Measurements from ENCODE around the gene WDR82. TPM values are rescaled to one million over a fixed set of nuclear protein-coding genes. Genes with fewer than 3 reads are reported as not detected.

The WDR82 gene
- total and polyA plus RNA-seq, 2 experiments from 2014 or later, result 25.2 to 71.8 TPM

- no peak overlapping the region for H3K4me2 ChIP-seq
- H3K4me1 ChIP-seq (ENCODE audit: insufficient read depth), result peaks cover 5% of the 10 kb centered on the region; the same call in 1 of the 2 replicates
- Mint-ChIP-seq H3K27ac (no peak overlapping the region), H3K9me3 (no peaks in the 10 kb centered on the region), H3K4me3 (no peak overlapping the region), H3K27me3 (ENCODE audit: insufficient read depth, low read depth, poor library complexity) (peaks cover 11% of the 10 kb centered on the region), H3K4me1 (peaks cover 14% of the 10 kb centered on the region), H3K36me3 (ENCODE audit: low read depth) (no peaks in the 10 kb centered on the region)
- DNase-seq (ENCODE audit: low spot score), result no peak
- TF ChIP-seq, protein P1, sequence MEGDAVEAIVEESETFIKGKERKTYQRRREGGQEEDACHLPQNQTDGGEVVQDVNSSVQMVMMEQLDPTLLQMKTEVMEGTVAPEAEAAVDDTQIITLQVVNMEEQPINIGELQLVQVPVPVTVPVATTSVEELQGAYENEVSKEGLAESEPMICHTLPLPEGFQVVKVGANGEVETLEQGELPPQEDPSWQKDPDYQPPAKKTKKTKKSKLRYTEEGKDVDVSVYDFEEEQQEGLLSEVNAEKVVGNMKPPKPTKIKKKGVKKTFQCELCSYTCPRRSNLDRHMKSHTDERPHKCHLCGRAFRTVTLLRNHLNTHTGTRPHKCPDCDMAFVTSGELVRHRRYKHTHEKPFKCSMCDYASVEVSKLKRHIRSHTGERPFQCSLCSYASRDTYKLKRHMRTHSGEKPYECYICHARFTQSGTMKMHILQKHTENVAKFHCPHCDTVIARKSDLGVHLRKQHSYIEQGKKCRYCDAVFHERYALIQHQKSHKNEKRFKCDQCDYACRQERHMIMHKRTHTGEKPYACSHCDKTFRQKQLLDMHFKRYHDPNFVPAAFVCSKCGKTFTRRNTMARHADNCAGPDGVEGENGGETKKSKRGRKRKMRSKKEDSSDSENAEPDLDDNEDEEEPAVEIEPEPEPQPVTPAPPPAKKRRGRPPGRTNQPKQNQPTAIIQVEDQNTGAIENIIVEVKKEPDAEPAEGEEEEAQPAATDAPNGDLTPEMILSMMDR (conservative IDR thresholded peaks at IDR 0.05; ENCODE audit: low read depth in 2 of 2), result no peak
- TF ChIP-seq ZNF331 (CRISPR knock-in tag; IDR thresholded peaks at IDR 0.05; ENCODE audit: low read depth) (no peak), NANOG (IDR thresholded peaks at IDR 0.05; ENCODE audit: borderline replicate concordance) (no peak), EZH2phosphoT487 (IDR thresholded peaks at IDR 0.05; ENCODE audit: unreplicated experiment) (no peak), CREB1 (CRISPR knock-in tag; IDR thresholded peaks at IDR 0.05; ENCODE audit: low read depth) (no peak), POLR2AphosphoS5 (IDR thresholded peaks at IDR 0.05; ENCODE audit: low read depth) (no peak)
- 0 out of 2 replicates have a peak, but pooled peaks cover 4% of the 10 kb centered on the region for H3F3A ChIP-seq (replicated peaks; ENCODE audit: low read depth)
- no peaks in the 10 kb centered on the region for H4K20me1 ChIP-seq (replicated peaks; ENCODE audit: insufficient read depth)
- no peak overlapping the region for H3K27ac ChIP-seq (ENCODE audit: low read depth)
- H2AFZ ChIP-seq, result no peak overlapping the region
- no peak for ATAC-seq
- H3K27me3 ChIP-seq (ENCODE audit: insufficient read depth), result peaks cover 7% of the 10 kb centered on the region; the same call in 1 of the 2 replicates
- H3K4me3 ChIP-seq, result no peak overlapping the region
- no peaks in the 10 kb centered on the region for H3K36me3 ChIP-seq (ENCODE audit: insufficient read depth)
- H3K79me2 ChIP-seq (replicated peaks; ENCODE audit: insufficient read depth), result no peaks in the 10 kb centered on the region
- H3K9me2 ChIP-seq (ENCODE audit: insufficient read depth), result no peaks in the 10 kb centered on the region
Measured at GRCh38 chr3:52319921-52320595, 41.6 kb upstream of the WDR82 start.

DNA sequence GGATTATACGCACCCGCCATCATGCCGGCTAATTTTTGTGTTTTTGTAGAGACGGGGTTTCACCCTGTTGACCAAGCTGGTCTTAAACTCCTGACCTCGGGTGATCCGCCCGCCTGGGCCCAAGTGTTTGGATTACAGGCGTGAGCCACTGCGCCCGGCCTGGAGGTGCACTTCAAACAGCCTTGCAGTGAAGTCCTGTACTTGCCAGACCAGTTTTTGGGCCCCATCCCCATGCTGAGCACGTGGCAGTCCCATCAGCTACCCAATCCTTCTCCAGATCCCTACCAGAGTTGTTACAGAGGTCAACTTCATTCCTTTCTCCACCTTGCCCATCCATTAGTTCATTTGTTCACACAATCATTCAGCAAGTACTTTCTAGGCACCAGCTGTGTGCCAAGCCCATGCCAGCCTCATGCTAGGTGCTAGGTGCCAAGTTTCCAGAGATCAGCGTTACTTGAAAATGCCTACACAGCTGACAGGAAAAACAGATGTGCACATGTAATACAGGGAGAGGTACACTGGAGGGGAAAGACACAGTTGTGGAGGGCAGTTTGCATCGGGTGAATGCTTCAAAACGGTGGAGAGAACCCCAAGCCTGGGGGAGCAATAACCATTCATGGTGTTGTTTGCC is 39.9 kb upstream of the WDR82 start:
- H3K79me2 ChIP-seq (replicated peaks; ENCODE audit: insufficient read depth), result no peaks in the 10 kb centered on the region
- H3K4me3 ChIP-seq, result peak overlapping the region; percentile 56
- H3K27me3 ChIP-seq (ENCODE audit: insufficient read depth), result peaks cover 7% of the 10 kb centered on the region; the same call in 1 of the 2 replicates
- no peaks in the 10 kb centered on the region for H3K36me3 ChIP-seq (ENCODE audit: insufficient read depth)
- H4K20me1 ChIP-seq (replicated peaks; ENCODE audit: insufficient read depth), result no peaks in the 10 kb centered on the region
- peaks cover 11% of the 10 kb centered on the region for H3K27me3 Mint-ChIP-seq (ENCODE audit: insufficient read depth, low read depth, poor library complexity)
- H3K27ac ChIP-seq (ENCODE audit: low read depth), result no peak overlapping the region
- no peaks in the 10 kb centered on the region for H3K9me2 ChIP-seq (ENCODE audit: insufficient read depth)
- H3K4me2 ChIP-seq, result peak overlapping the region; percentile 78
- peaks cover 14% of the 10 kb centered on the region for H3K4me1 Mint-ChIP-seq
- H3K4me3 Mint-ChIP-seq, result peak overlapping the region; percentile 75
- ATAC-seq, result peak; percentile 11
- peak overlapping the region; percentile 28; the same call in 1 of the 2 replicates for H2AFZ ChIP-seq
- H3K9me3 Mint-ChIP-seq, result no peaks in the 10 kb centered on the region
- peak; percentile 22 for DNase-seq (ENCODE audit: low spot score)
- no peaks in the 10 kb centered on the region for H3K36me3 Mint-ChIP-seq (ENCODE audit: low read depth)
- no peak overlapping the region for H3K27ac Mint-ChIP-seq
- H3K4me1 ChIP-seq (ENCODE audit: insufficient read depth), result peaks cover 5% of the 10 kb centered on the region; the same call in 1 of the 2 replicates
- 0 out of 2 replicates have a peak, but pooled peaks cover 4% of the 10 kb centered on the region for H3F3A ChIP-seq (replicated peaks; ENCODE audit: low read depth)
- TF ChIP-seq STAT1 (IDR thresholded peaks at IDR 0.05; ENCODE audit: unreplicated experiment), result no peak
- TF ChIP-seq ZNF114 (CRISPR knock-in tag; IDR thresholded peaks at IDR 0.05), result no peak
- TF ChIP-seq JUNB (IDR thresholded peaks at IDR 0.05; ENCODE audit: unreplicated experiment), result no peak
- TF ChIP-seq, protein P2, sequence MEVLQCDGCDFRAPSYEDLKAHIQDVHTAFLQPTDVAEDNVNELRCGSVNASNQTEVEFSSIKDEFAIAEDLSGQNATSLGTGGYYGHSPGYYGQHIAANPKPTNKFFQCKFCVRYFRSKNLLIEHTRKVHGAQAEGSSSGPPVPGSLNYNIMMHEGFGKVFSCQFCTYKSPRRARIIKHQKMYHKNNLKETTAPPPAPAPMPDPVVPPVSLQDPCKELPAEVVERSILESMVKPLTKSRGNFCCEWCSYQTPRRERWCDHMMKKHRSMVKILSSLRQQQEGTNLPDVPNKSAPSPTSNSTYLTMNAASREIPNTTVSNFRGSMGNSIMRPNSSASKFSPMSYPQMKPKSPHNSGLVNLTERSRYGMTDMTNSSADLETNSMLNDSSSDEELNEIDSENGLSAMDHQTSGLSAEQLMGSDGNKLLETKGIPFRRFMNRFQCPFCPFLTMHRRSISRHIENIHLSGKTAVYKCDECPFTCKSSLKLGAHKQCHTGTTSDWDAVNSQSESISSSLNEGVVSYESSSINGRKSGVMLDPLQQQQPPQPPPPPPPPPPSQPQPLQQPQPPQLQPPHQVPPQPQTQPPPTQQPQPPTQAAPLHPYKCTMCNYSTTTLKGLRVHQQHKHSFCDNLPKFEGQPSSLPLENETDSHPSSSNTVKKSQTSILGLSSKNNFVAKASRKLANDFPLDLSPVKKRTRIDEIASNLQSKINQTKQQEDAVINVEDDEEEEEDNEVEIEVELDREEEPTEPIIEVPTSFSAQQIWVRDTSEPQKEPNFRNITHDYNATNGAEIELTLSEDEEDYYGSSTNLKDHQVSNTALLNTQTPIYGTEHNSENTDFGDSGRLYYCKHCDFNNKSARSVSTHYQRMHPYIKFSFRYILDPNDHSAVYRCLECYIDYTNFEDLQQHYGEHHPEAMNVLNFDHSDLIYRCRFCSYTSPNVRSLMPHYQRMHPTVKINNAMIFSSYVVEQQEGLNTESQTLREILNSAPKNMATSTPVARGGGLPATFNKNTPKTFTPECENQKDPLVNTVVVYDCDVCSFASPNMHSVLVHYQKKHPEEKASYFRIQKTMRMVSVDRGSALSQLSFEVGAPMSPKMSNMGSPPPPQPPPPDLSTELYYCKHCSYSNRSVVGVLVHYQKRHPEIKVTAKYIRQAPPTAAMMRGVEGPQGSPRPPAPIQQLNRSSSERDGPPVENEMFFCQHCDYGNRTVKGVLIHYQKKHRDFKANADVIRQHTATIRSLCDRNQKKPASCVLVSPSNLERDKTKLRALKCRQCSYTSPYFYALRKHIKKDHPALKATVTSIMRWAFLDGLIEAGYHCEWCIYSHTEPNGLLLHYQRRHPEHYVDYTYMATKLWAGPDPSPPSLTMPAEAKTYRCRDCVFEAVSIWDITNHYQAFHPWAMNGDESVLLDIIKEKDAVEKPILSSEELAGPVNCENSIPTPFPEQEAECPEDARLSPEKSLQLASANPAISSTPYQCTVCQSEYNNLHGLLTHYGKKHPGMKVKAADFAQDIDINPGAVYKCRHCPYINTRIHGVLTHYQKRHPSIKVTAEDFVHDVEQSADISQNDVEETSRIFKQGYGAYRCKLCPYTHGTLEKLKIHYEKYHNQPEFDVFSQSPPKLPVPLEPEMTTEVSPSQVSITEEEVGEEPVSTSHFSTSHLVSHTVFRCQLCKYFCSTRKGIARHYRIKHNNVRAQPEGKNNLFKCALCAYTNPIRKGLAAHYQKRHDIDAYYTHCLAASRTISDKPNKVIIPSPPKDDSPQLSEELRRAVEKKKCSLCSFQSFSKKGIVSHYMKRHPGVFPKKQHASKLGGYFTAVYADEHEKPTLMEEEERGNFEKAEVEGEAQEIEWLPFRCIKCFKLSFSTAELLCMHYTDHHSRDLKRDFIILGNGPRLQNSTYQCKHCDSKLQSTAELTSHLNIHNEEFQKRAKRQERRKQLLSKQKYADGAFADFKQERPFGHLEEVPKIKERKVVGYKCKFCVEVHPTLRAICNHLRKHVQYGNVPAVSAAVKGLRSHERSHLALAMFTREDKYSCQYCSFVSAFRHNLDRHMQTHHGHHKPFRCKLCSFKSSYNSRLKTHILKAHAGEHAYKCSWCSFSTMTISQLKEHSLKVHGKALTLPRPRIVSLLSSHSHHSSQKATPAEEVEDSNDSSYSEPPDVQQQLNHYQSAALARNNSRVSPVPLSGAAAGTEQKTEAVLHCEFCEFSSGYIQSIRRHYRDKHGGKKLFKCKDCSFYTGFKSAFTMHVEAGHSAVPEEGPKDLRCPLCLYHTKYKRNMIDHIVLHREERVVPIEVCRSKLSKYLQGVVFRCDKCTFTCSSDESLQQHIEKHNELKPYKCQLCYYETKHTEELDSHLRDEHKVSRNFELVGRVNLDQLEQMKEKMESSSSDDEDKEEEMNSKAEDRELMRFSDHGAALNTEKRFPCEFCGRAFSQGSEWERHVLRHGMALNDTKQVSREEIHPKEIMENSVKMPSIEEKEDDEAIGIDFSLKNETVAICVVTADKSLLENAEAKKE (CRISPR knock-in tag; IDR thresholded peaks at IDR 0.05), result no peak
- no peak for TF ChIP-seq EZH2phosphoT487 (IDR thresholded peaks at IDR 0.05; ENCODE audit: unreplicated experiment)
- TF ChIP-seq, protein P3, sequence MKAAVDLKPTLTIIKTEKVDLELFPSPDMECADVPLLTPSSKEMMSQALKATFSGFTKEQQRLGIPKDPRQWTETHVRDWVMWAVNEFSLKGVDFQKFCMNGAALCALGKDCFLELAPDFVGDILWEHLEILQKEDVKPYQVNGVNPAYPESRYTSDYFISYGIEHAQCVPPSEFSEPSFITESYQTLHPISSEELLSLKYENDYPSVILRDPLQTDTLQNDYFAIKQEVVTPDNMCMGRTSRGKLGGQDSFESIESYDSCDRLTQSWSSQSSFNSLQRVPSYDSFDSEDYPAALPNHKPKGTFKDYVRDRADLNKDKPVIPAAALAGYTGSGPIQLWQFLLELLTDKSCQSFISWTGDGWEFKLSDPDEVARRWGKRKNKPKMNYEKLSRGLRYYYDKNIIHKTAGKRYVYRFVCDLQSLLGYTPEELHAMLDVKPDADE (IDR thresholded peaks at IDR 0.05), result no peak
- TF ChIP-seq NANOG (IDR thresholded peaks at IDR 0.05; ENCODE audit: borderline replicate concordance), result no peak
- TF ChIP-seq EZH2 (IDR thresholded peaks at IDR 0.05; ENCODE audit: low read depth, unreplicated experiment), result no peak

Measured in GM23338 (cell line).